Peyer's patch (tissue), 4 donors: ENCODE measurements around the gene MRPL34. TPM values are rescaled to one million over a fixed set of nuclear protein-coding genes. Genes with fewer than 3 reads are reported as not detected.

ENCODE experiments used
- DNase-seq, 3 donors: peaks; one replicate each; pipeline ENCODE4 v3.0.0-alpha.2; 2017 to 2019
- H3K27ac ChIP-seq, 4 donors: fragments of 200-600 bp; sonication (generic); one replicate each; pipeline ENCODE4 v1.5.1; 2016 to 2019
- H3K27me3 ChIP-seq, 2 donors: fragments of 200-600 bp; sonication (generic); one replicate each; pipeline ENCODE4 v1.5.1; 2019
- H3K36me3 ChIP-seq, 3 donors: fragments of 200-600 bp; sonication (generic); one replicate each; pipeline ENCODE4 v1.5.1; 2016 to 2019
- H3K4me1 ChIP-seq, 4 donors: fragments of 200-600 bp; sonication (generic); one replicate each; pipeline ENCODE4 v1.5.1; 2016 to 2019
- H3K4me3 ChIP-seq, 4 donors: fragments of 200-600 bp; sonication (generic); 1 replicate in 3 of 4; 2 replicates in 1 of 4; pipeline ENCODE4 v1.5.1; 2016 to 2019; ENCODE audit warnings: mild to moderate bottlenecking in 1 of 4
- H3K9me3 ChIP-seq, 4 donors: fragments of 200-600 bp; sonication (generic); one replicate each; pipeline ENCODE4 v1.5.1; 2016 to 2019; ENCODE audit warnings: mild to moderate bottlenecking in 1 of 4
- POLR2A ChIP-seq, 2 donors: fragments of 450-650 bp; IDR thresholded peaks; one replicate each; pipeline ENCODE4 v1.5.1; 2017; ENCODE audit warnings: antibody characterized with exemption in 2 of 2, mild to moderate bottlenecking in 2 of 2, moderate library complexity in 2 of 2
- total RNA-seq, 4 donors: library from RNA; depleted of rRNA; stranded (reverse); fragments of >200 nt; gene quantifications; one replicate each; pipeline ENCODE4 v1.1.0, GENCODE V29; 2016
- TF ChIP-seq, protein P1 (sequence below), 6 experiments: fragments of 450-650 bp in 4 of 6; fragments of 200-600 bp in 2 of 6; sonication (generic) in 1 of 6; IDR thresholded peaks; one replicate each; pipeline ENCODE4 v1.5.1; 2017 to 2019; ENCODE audit warnings: antibody characterized with exemption in 6 of 6, mild to moderate bottlenecking in 3 of 6, moderate library complexity in 1 of 6

Gene MRPL34
- total RNA-seq, 4 donors from 2014 or later = 76.7 to 202 (median 196) TPM

DNA sequence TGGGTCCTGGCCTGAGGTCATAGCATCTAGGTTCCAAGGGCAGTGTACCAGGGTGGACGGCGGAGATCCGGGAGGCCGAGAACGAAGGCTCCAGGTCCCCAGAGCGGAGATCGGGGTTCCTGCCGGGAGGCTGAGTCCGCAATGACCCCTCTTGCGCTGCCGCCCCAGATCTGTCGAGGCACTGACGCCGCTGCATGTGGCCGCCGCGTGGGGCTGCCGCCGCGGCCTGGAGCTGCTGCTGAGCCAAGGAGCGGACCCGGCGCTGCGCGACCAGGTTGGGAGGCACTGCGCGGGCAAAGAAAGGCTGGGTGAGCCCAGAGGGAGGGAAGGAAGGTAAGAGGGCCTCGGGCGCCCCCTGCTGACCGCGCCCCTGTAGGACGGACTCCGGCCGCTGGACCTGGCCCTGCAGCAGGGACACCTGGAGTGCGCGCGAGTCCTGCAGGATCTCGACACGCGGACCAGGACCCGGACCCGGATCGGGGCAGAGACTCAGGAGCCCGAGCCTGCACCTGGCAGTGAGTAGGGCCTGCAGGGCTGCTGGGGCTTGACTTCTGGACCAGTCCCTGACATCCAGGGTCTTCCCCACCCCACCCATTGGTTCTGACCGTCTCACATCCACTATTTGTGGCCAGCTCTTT, 23.1 kb upstream of the MRPL34 start:
- Histone ChIP-seq H3K27me3 (peaks cover 0 to 9% of the 10 kb centered on the region in 2 donors), H3K9me3 (no peaks in the 10 kb centered on the region), H3K4me3 (peak overlapping the region; percentile 43 to 56 (median 52)), H3K27ac (peak overlapping the region in 1 of 4 donors; percentile 47), H3K36me3 (peaks cover 0 to 15% (median 0%) of the 10 kb centered on the region in 3 donors), H3K4me1 (peaks cover 7 to 19% (median 13%) of the 10 kb centered on the region in 4 donors)
- DNase-seq = peak; percentile 82 to 94 (median 89)
- TF ChIP-seq, protein P1, sequence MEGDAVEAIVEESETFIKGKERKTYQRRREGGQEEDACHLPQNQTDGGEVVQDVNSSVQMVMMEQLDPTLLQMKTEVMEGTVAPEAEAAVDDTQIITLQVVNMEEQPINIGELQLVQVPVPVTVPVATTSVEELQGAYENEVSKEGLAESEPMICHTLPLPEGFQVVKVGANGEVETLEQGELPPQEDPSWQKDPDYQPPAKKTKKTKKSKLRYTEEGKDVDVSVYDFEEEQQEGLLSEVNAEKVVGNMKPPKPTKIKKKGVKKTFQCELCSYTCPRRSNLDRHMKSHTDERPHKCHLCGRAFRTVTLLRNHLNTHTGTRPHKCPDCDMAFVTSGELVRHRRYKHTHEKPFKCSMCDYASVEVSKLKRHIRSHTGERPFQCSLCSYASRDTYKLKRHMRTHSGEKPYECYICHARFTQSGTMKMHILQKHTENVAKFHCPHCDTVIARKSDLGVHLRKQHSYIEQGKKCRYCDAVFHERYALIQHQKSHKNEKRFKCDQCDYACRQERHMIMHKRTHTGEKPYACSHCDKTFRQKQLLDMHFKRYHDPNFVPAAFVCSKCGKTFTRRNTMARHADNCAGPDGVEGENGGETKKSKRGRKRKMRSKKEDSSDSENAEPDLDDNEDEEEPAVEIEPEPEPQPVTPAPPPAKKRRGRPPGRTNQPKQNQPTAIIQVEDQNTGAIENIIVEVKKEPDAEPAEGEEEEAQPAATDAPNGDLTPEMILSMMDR (IDR thresholded peaks at IDR 0.05) = peak; percentile 89 to 97 (median 96)
- no peak for TF ChIP-seq POLR2A (IDR thresholded peaks at IDR 0.05)

- H3K4me1 ChIP-seq = peaks cover 7 to 19% (median 13%) of the 10 kb centered on the region in 4 donors
- H3K27me3 ChIP-seq = peaks cover 0 to 9% of the 10 kb centered on the region in 2 donors
- TF ChIP-seq, protein P1 (IDR thresholded peaks at IDR 0.05) = no peak
- TF ChIP-seq POLR2A (IDR thresholded peaks at IDR 0.05) = no peak
- no peak for DNase-seq
- H3K27ac ChIP-seq = no peak overlapping the region
- H3K4me3 ChIP-seq = no peak overlapping the region
- H3K9me3 ChIP-seq = no peaks in the 10 kb centered on the region
- peaks cover 0 to 7% (median 0%) of the 10 kb centered on the region in 3 donors for H3K36me3 ChIP-seq
Measured at GRCh38 chr19:17283504-17283996, 22.1 kb upstream of the MRPL34 start.

DNA sequence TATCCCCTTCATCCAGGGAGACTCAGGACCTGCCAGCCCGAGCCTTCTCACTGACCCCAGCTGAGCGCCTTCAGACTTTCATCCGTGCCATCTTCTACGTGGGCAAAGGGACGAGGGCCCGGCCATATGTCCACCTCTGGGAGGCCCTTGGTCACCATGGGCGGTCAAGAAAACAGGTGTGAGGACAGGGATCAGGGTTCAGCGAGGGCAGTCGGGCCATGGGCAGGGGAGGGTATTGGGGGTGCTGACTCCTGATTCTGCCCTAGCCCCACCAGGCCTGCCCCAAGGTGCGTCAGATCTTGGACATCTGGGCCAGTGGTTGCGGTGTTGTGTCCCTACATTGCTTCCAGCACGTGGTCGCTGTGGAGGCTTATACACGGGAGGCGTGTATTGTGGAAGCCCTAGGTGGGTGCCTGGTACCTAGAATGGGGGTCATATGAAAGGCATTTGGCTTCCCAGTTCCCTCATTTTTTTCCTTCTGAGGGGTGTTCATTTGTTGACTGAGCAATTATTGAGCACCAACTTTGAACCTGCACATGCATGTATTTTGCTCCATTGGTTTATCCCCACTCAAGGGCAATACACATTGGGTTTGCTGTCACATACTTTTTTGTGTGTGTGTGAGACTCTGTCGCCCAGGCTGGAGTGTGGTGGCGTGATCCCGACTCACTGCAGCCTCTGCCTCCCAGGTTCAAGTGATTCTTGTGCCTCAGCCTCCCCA, 20.1 kb upstream of the MRPL34 start:
- TF ChIP-seq, protein P1 (IDR thresholded peaks at IDR 0.05) = no peak
- no peak for TF ChIP-seq POLR2A (IDR thresholded peaks at IDR 0.05)
- H3K9me3 ChIP-seq = no peaks in the 10 kb centered on the region
- no peak overlapping the region for H3K4me3 ChIP-seq
- no peaks in the 10 kb centered on the region for H3K36me3 ChIP-seq
- H3K4me1 ChIP-seq = peaks cover 7 to 19% (median 13%) of the 10 kb centered on the region in 4 donors
- peaks cover 0 to 9% of the 10 kb centered on the region in 2 donors for H3K27me3 ChIP-seq
- no peak overlapping the region for H3K27ac ChIP-seq
- no peak for DNase-seq

GRCh38 chr19:17286263-17286662, 19.4 kb upstream of the MRPL34 start:
- H3K4me1 ChIP-seq = peaks cover 7 to 18% (median 12%) of the 10 kb centered on the region in 4 donors
- H3K9me3 ChIP-seq = no peaks in the 10 kb centered on the region
- DNase-seq = no peak
- TF ChIP-seq, protein P1 (IDR thresholded peaks at IDR 0.05) = no peak
- TF ChIP-seq POLR2A (IDR thresholded peaks at IDR 0.05) = no peak
- H3K4me3 ChIP-seq = no peak overlapping the region
- no peaks in the 10 kb centered on the region for H3K36me3 ChIP-seq
- H3K27ac ChIP-seq = no peak overlapping the region
- H3K27me3 ChIP-seq = peaks cover 0 to 9% of the 10 kb centered on the region in 2 donors

DNA sequence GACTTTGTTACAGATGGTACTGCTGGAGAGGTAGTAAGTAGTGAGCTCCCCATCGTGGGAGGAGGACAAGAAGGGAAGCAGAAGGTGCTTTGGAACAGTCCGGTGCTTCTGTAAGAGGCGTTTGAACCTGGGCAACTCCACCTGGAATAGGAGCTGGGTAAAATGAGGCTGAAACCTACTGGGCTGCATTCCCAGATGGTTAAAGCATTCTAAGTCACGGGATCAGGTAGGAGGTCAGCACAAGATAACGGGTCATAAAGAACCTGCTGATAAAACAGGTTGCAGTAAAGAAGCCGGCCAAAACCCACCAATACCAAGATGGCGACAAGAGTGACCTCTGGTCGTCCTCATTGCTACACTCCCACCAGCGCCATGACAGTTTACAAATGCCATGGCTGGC, 18.9 kb upstream of the MRPL34 start:
- Histone ChIP-seq H3K4me3 (no peak overlapping the region), H3K27me3 (peaks cover 0 to 8% of the 10 kb centered on the region in 2 donors), H3K27ac (no peak overlapping the region), H3K36me3 (no peaks in the 10 kb centered on the region), H3K4me1 (peaks cover 6 to 13% (median 9%) of the 10 kb centered on the region in 4 donors), H3K9me3 (no peaks in the 10 kb centered on the region)
- TF ChIP-seq, protein P1 (IDR thresholded peaks at IDR 0.05) = no peak
- no peak for TF ChIP-seq POLR2A (IDR thresholded peaks at IDR 0.05)
- no peak for DNase-seq
